CD14-positive monocyte (primary cell): ENCODE measurements around the gene NGDN. TPM values are rescaled to one million over a fixed set of nuclear protein-coding genes. Genes with fewer than 3 reads are reported as not detected.

Experiments used
- DNase-seq, 3 donors: peaks; one replicate each; pipeline ENCODE4 v3.0.0-alpha.2; 2011 to 2022
- H2AFZ ChIP-seq: 2 replicates; pipeline ENCODE4 v1.6.0; 2012; ENCODE audit warnings: mild to moderate bottlenecking, low read depth, low read length, inconsistent platforms; ENCODE audit not compliant: insufficient read depth, poor library complexity, severe bottlenecking
- H3K27ac ChIP-seq, 2 donors: 1 replicate in 1 of 2; 2 replicates in 1 of 2; pipeline ENCODE4 v1.5.1; 2012 to 2013; ENCODE audit warnings: low read length in 2 of 2, control low read depth in 1 of 2, inconsistent platforms in 1 of 2, low read depth in 1 of 2, mild to moderate bottlenecking in 1 of 2
- H3K27me3 ChIP-seq, 2 donors: one replicate each; pipeline versions ENCODE4 v1.6.0 to v1.6.1; 2011 to 2013; ENCODE audit warnings: low read length in 2 of 2; ENCODE audit not compliant: control insufficient read depth in 2 of 2, insufficient read depth in 2 of 2
- H3K36me3 ChIP-seq, 2 donors: replicated peaks in 1 of 2; 1 replicate in 1 of 2; 2 replicates in 1 of 2; pipeline versions ENCODE4 v1.5.1 to v1.6.1; 2012 to 2013; ENCODE audit warnings: low read length in 2 of 2, control low read depth in 1 of 2, inconsistent platforms in 1 of 2, mild to moderate bottlenecking in 1 of 2; ENCODE audit not compliant: insufficient read depth in 2 of 2, control insufficient read depth in 1 of 2
- H3K4me1 ChIP-seq, 2 donors: 1 replicate in 1 of 2; 2 replicates in 1 of 2; pipeline versions ENCODE4 v1.5.1 to v1.6.1; 2012 to 2013; ENCODE audit warnings: low read length in 2 of 2, control low read depth in 1 of 2, inconsistent platforms in 1 of 2, mild to moderate bottlenecking in 1 of 2, moderate library complexity in 1 of 2; ENCODE audit not compliant: insufficient read depth in 2 of 2, control insufficient read depth in 1 of 2
- H3K4me2 ChIP-seq: replicated peaks from 2 replicates; pipeline ENCODE3; 2012; ENCODE audit warnings: low read length, moderate library complexity, mild to moderate bottlenecking; ENCODE audit not compliant: poor library complexity, severe bottlenecking; ENCODE audit errors: extremely low read depth
- H3K4me3 ChIP-seq, 3 experiments: fragments of 200-600 bp in 1 of 3; sonication (generic) in 1 of 3; replicated peaks in 1 of 3; 1 replicate in 2 of 3; 2 replicates in 1 of 3; pipeline ENCODE4 v1.5.1; 2011 to 2013; ENCODE audit warnings: low read length in 3 of 3, mild to moderate bottlenecking in 3 of 3, control low read depth in 2 of 3, low read depth in 2 of 3, inconsistent platforms in 1 of 3, moderate library complexity in 1 of 3
- H3K79me2 ChIP-seq: 2 replicates; pipeline ENCODE4 v1.6.0; 2012; ENCODE audit warnings: mild to moderate bottlenecking, control low read depth, inconsistent platforms, low read length, moderate library complexity; ENCODE audit not compliant: insufficient read depth
- H3K9ac ChIP-seq: 2 replicates; pipeline ENCODE4 v1.6.0; 2017; ENCODE audit warnings: low read length, mild to moderate bottlenecking; ENCODE audit not compliant: insufficient read depth, poor library complexity, severe bottlenecking
- H3K9me3 ChIP-seq, 2 donors: replicated peaks in 1 of 2; 1 replicate in 1 of 2; 2 replicates in 1 of 2; pipeline versions ENCODE4 v1.5.1 to v1.6.1; 2012 to 2013; ENCODE audit warnings: low read length in 2 of 2, control low read depth in 1 of 2; ENCODE audit not compliant: control insufficient read depth in 1 of 2, insufficient read depth in 1 of 2
- H4K20me1 ChIP-seq: 2 replicates; pipeline ENCODE4 v1.6.0; 2012; ENCODE audit warnings: mild to moderate bottlenecking, low read length, control low read depth, moderate library complexity; ENCODE audit not compliant: insufficient read depth
- H3K27ac Mint-ChIP-seq, 7 donors: one replicate each; pipeline ENCODE4 v1.8.0; 2020; ENCODE audit warnings: mild to moderate bottlenecking in 7 of 7, mixed read lengths in 7 of 7, moderate library complexity in 6 of 7, inconsistent platforms in 2 of 7
- H3K27me3 Mint-ChIP-seq, 3 donors: one replicate each; pipeline ENCODE4 v1.8.0; 2021 to 2022; ENCODE audit warnings: low read depth in 3 of 3, mild to moderate bottlenecking in 3 of 3, mixed read lengths in 3 of 3, moderate library complexity in 3 of 3, inconsistent platforms in 1 of 3
- H3K36me3 Mint-ChIP-seq, 2 donors: one replicate each; pipeline ENCODE4 v1.8.0; 2020; ENCODE audit warnings: mixed read lengths in 2 of 2, inconsistent platforms in 1 of 2, mild to moderate bottlenecking in 1 of 2
- H3K4me1 Mint-ChIP-seq: one replicate; pipeline ENCODE4 v1.8.0; 2020; ENCODE audit warnings: mild to moderate bottlenecking, mixed read lengths
- H3K4me3 Mint-ChIP-seq, 2 donors: one replicate each; pipeline ENCODE4 v1.8.0; 2020; ENCODE audit warnings: mild to moderate bottlenecking in 2 of 2, mixed read lengths in 2 of 2, moderate library complexity in 1 of 2
- H3K9me3 Mint-ChIP-seq, 7 donors: one replicate each; pipeline ENCODE4 v1.8.0; 2020 to 2022; ENCODE audit warnings: mixed read lengths in 7 of 7, mild to moderate bottlenecking in 6 of 7, moderate library complexity in 6 of 7, inconsistent platforms in 2 of 7
- CTCF ChIP-seq: fragments of 200-600 bp; IDR thresholded peaks from one replicate; pipeline ENCODE4 v1.8.0; 2022; ENCODE audit warnings: antibody characterized with exemption, mild to moderate bottlenecking
- WGBS: methylation state at CpG from one replicate; pipeline ENCODE4 v1.1.5; 2013; ENCODE audit warnings: missing lambda C conversion rate; ENCODE audit not compliant: insufficient coverage; 5-methylcytosine and 5-hydroxymethylcytosine counted together
- intact Hi-C, 2 donors: fragments of 100-400 bp; cut with micrococcal nuclease; formaldehyde crosslinking; loops; one replicate each; pipeline versions ENCODE4 v1.15.0 to v1.15.1; 2023
- polyA plus RNA-seq, 3 donors: library from polyadenylated mRNA; depleted of rRNA in 1 of 3; unstranded in 2 of 3; stranded (reverse) in 1 of 3; fragments of 300-500 nt in 2 of 3; fragments of >200 nt in 1 of 3; fragmentation: Illumina TruSeq in 2 of 3; gene quantifications; 1 replicate in 2 of 3; 2 replicates in 1 of 3; pipeline ENCODE4 v1.2.3, GENCODE V29; 2012 to 2021

Gene NGDN
- polyA plus RNA-seq, 3 donors = 22.7 to 44.5 (median 26.8) TPM

- Mint-ChIP-seq H3K4me1 (peaks cover 6% of the 10 kb centered on the region), H3K36me3 (no peaks in the 10 kb centered on the region), H3K9me3 (peaks cover 0 to 1% (median 0%) of the 10 kb centered on the region in 7 donors), H3K27ac (no peak overlapping the region), H3K4me3 (no peak overlapping the region), H3K27me3 (peaks cover 3 to 7% (median 7%) of the 10 kb centered on the region in 3 donors)
- no peak for DNase-seq
- Histone ChIP-seq H3K4me2 (no peak overlapping the region), H3K79me2 (no peaks in the 10 kb centered on the region), H3K9ac (no peak overlapping the region), H3K27ac (no peak overlapping the region), H3K9me3 (no peaks in the 10 kb centered on the region), H4K20me1 (no peaks in the 10 kb centered on the region), H3K27me3 (no peaks in the 10 kb centered on the region), H3K4me1 (no peaks in the 10 kb centered on the region), H3K4me3 (no peak overlapping the region), H2AFZ (no peak overlapping the region), H3K36me3 (no peaks in the 10 kb centered on the region)
- intact Hi-C loops = no loop called here
- WGBS = no CpG with 5 or more reads among the region's 1 CpG
- TF ChIP-seq CTCF = no peak
Measured at GRCh38 chr14:23441076-23441475, 28.4 kb upstream of the NGDN start.

GRCh38 chr14:23442721-23443356, 26.7 kb upstream of the NGDN start:
- peaks cover 6% of the 10 kb centered on the region for H3K4me1 Mint-ChIP-seq
- 87% methylated on average over 9 of the region's 9 CpGs for WGBS
- intact Hi-C loops = no loop called here

More at GRCh38 chr14:23442721-23443356, 26.7 kb upstream of the NGDN start:
- Histone ChIP-seq H3K9ac (no peak overlapping the region), H3K27me3 (no peaks in the 10 kb centered on the region), H3K27ac (no peak overlapping the region), H4K20me1 (no peaks in the 10 kb centered on the region), H3K4me3 (no peak overlapping the region), H3K79me2 (no peaks in the 10 kb centered on the region), H3K9me3 (no peaks in the 10 kb centered on the region), H2AFZ (no peak overlapping the region), H3K4me1 (no peaks in the 10 kb centered on the region), H3K36me3 (no peaks in the 10 kb centered on the region), H3K4me2 (no peak overlapping the region)
- H3K27me3 Mint-ChIP-seq = peaks cover 2 to 7% (median 7%) of the 10 kb centered on the region in 3 donors
- no peaks in the 10 kb centered on the region for H3K36me3 Mint-ChIP-seq
- H3K9me3 Mint-ChIP-seq = peaks cover 0 to 1% (median 0%) of the 10 kb centered on the region in 7 donors
- no peak overlapping the region for H3K4me3 Mint-ChIP-seq
- no peak for TF ChIP-seq CTCF
- H3K27ac Mint-ChIP-seq = no peak overlapping the region
- DNase-seq = no peak
